Suprapubic skin (tissue), 4 donors: ENCODE data around the gene TMEM208. TPM values are rescaled to one million over a fixed set of nuclear protein-coding genes. Genes with fewer than 3 reads are reported as not detected.
A peak's percentile ranks its signal among the peaks of the same experiment; 100 is the strongest.

ENCODE experiments used
- DNase-seq, 2 donors: peaks; one replicate each; pipeline ENCODE4 v3.0.0-alpha.2; 2019; ENCODE audit warnings: low spot score in 2 of 2
- H3K27ac ChIP-seq: fragments of 200-600 bp; sonication (generic); one replicate; pipeline ENCODE4 v1.5.1; 2019
- H3K27me3 ChIP-seq: fragments of 200-600 bp; sonication (generic); one replicate; pipeline ENCODE4 v1.5.1; 2019
- H3K36me3 ChIP-seq: fragments of 200-600 bp; sonication (generic); one replicate; pipeline ENCODE4 v1.5.1; 2019
- H3K4me1 ChIP-seq: fragments of 200-600 bp; sonication (generic); one replicate; pipeline ENCODE4 v1.5.1; 2019
- H3K4me3 ChIP-seq: fragments of 200-600 bp; sonication (generic); one replicate; pipeline ENCODE4 v1.5.1; 2019; ENCODE audit warnings: mild to moderate bottlenecking
- H3K9me3 ChIP-seq: fragments of 200-600 bp; sonication (generic); one replicate; pipeline ENCODE4 v1.5.1; 2019
- CTCF ChIP-seq, 2 donors: fragments of 200-600 bp in 1 of 2; fragments of 450-650 bp in 1 of 2; sonication (generic) in 1 of 2; IDR thresholded peaks; one replicate each; pipeline ENCODE4 v1.5.1; 2016 to 2019; ENCODE audit warnings: antibody characterized with exemption in 2 of 2, mild to moderate bottlenecking in 1 of 2, moderate library complexity in 1 of 2
- EP300 ChIP-seq: sonication (generic); formaldehyde crosslinking; IDR thresholded peaks from one replicate; pipeline ENCODE4 v1.6.1; 2017; ENCODE audit warnings: antibody characterized with exemption
- POLR2A ChIP-seq, 2 donors: fragments of 450-650 bp; IDR thresholded peaks; one replicate each; pipeline ENCODE4 v1.6.1; 2017; ENCODE audit warnings: antibody characterized with exemption in 2 of 2, mild to moderate bottlenecking in 2 of 2, moderate library complexity in 2 of 2
- POLR2AphosphoS5 ChIP-seq, 3 donors: sonication (generic); formaldehyde crosslinking; IDR thresholded peaks; one replicate each; pipeline ENCODE4 v1.6.1; 2017; ENCODE audit warnings: antibody characterized with exemption in 3 of 3
- WGBS: methylation state at CpG from one replicate; pipeline ENCODE4 v1.1.5; 2018; 5-methylcytosine and 5-hydroxymethylcytosine counted together
- total RNA-seq, 4 donors: library from RNA; depleted of rRNA; stranded (reverse); fragments of >200 nt; gene quantifications; one replicate each; pipeline ENCODE4 v1.1.0, GENCODE V29; 2016

The TMEM208 gene
- total RNA-seq, 4 donors from 2014 or later, result 32.8 to 46.8 (median 40.0) TPM

- H3K27me3 ChIP-seq, result peaks cover 27% of the 10 kb centered on the region
- no peak for TF ChIP-seq POLR2A (IDR thresholded peaks at IDR 0.05)
- no peak for TF ChIP-seq POLR2AphosphoS5 (IDR thresholded peaks at IDR 0.05)
- TF ChIP-seq CTCF (IDR thresholded peaks at IDR 0.05), result no peak
- no peak for TF ChIP-seq EP300
- peaks cover 64% of the 10 kb centered on the region for H3K4me1 ChIP-seq
- WGBS, result 5% methylated on average over 7 of the region's 7 CpGs
- H3K27ac ChIP-seq, result no peak overlapping the region
- H3K9me3 ChIP-seq, result no peaks in the 10 kb centered on the region
- DNase-seq, result no peak
- H3K36me3 ChIP-seq, result no peaks in the 10 kb centered on the region
- H3K4me3 ChIP-seq, result peak overlapping the region; percentile 89
These were observed 21.1 kb downstream of the TMEM208 start for GRCh38 chr16:67248073-67248400.

GRCh38 chr16:67248401-67249177 is 21.7 kb downstream of the TMEM208 start, which contains the start of gene SLC9A5:
Gene SLC9A5 (plus strand): TSS chr16:67248979. CDS start chr16:67249015, 36 bp downstream.
- Histone ChIP-seq H3K27ac (no peak within 1 kb of the TSS), H3K27me3 (peaks cover 27% of the 10 kb centered on the region), H3K4me1 (peaks cover 59% of the 10 kb centered on the region), H3K4me3 (peak within 1 kb of the TSS; percentile 89), H3K36me3 (no peaks in the 10 kb centered on the region), H3K9me3 (no peaks in the 10 kb centered on the region)
- under 1% methylated on average over 30 of the region's 75 CpGs for WGBS
- DNase-seq, result no peak
- TF ChIP-seq POLR2A (IDR thresholded peaks at IDR 0.05) (no peak), POLR2AphosphoS5 (IDR thresholded peaks at IDR 0.05) (no peak), CTCF (IDR thresholded peaks at IDR 0.05) (no peak), EP300 (no peak)

- H3K27ac ChIP-seq, result no peak overlapping the region
These were observed 22.5 kb downstream of the TMEM208 start for GRCh38 chr16:67249178-67250044.

GRCh38 chr16:67250045-67250327 is 23.1 kb downstream of the TMEM208 start:
- WGBS, result 70% methylated on average over 4 of the region's 4 CpGs
- no peak for DNase-seq

More at GRCh38 chr16:67249178-67250044, 22.5 kb downstream of the TMEM208 start:
- H3K27me3 ChIP-seq, result peaks cover 27% of the 10 kb centered on the region
- no peak for TF ChIP-seq POLR2A (IDR thresholded peaks at IDR 0.05)
- no peak for TF ChIP-seq POLR2AphosphoS5 (IDR thresholded peaks at IDR 0.05)
- TF ChIP-seq CTCF (IDR thresholded peaks at IDR 0.05), result no peak
- no peak for TF ChIP-seq EP300
- H3K4me1 ChIP-seq, result peaks cover 51% of the 10 kb centered on the region
- no peaks in the 10 kb centered on the region for H3K36me3 ChIP-seq
- H3K9me3 ChIP-seq, result no peaks in the 10 kb centered on the region
- DNase-seq, result no peak
- WGBS, result 49% methylated on average over 7 of the region's 22 CpGs
- H3K4me3 ChIP-seq, result peak overlapping the region; percentile 89

More at GRCh38 chr16:67250045-67250327, 23.1 kb downstream of the TMEM208 start:
- Histone ChIP-seq H3K4me1 (peaks cover 45% of the 10 kb centered on the region), H3K4me3 (no peak overlapping the region), H3K9me3 (no peaks in the 10 kb centered on the region), H3K27me3 (peaks cover 27% of the 10 kb centered on the region), H3K27ac (no peak overlapping the region), H3K36me3 (no peaks in the 10 kb centered on the region)
- TF ChIP-seq CTCF (IDR thresholded peaks at IDR 0.05), result no peak
- TF ChIP-seq POLR2AphosphoS5 (IDR thresholded peaks at IDR 0.05), result no peak
- no peak for TF ChIP-seq POLR2A (IDR thresholded peaks at IDR 0.05)
- TF ChIP-seq EP300, result no peak
